ENCODE measurements around the gene CS.
"Not testable (repeated sequence)": the region's sequence is repeated elsewhere in the genome, so short reads cannot be mapped to it uniquely, and the experiment has no call there.

Gene CS

GRCh38 chr12:56317675-56318074, 17.5 kb upstream of the CS start:
- DNase-seq, result no peak

- peak; percentile 96 for DNase-seq
These were observed 15.7 kb upstream of the CS start, which contains the start of gene CNPY2 for GRCh38 chr12:56315622-56316473. CNPY2 (minus strand) TSS chr12:56315988; CDS start chr12:56315217, 771 bp downstream.

- no peak for DNase-seq
These were observed 15.1 kb upstream of the CS start for GRCh38 chr12:56315249-56315621.

- no peak for DNase-seq
These were observed 10.9 kb upstream of the CS start for GRCh38 chr12:56311003-56311402.

- no peak for DNase-seq
These were observed 8.6 kb upstream of the CS start for GRCh38 chr12:56308714-56309113.

- DNase-seq, result no peak
These were observed 7.3 kb upstream of the CS start for GRCh38 chr12:56307221-56307965.

GRCh38 chr12:56304872-56305590, 4.9 kb upstream of the CS start:
- no peak for DNase-seq

GRCh38 chr12:56304276-56304675, 4.1 kb upstream of the CS start:
- DNase-seq, result no peak

GRCh38 chr12:56300644-56301464, 724 bp upstream of the CS start:
- DNase-seq, result no peak

- peak; percentile 60 for DNase-seq
These were observed 750 bp downstream of the CS start for GRCh38 chr12:56299308-56299852.

GRCh38 chr12:56298828-56299227, 1.3 kb downstream of the CS start:
- DNase-seq, result no peak

GRCh38 chr12:56297400-56297799, 2.7 kb downstream of the CS start:
- DNase-seq, result peak; percentile 12

GRCh38 chr12:56296295-56296694, 3.8 kb downstream of the CS start:
- DNase-seq, result no peak

GRCh38 chr12:56293795-56294194, 6.3 kb downstream of the CS start:
- DNase-seq, result no peak

- DNase-seq, result no peak
These were observed 11.3 kb downstream of the CS start for GRCh38 chr12:56288705-56289387.

GRCh38 chr12:56286044-56286830, 13.9 kb downstream of the CS start:
- no peak for DNase-seq

- not testable (repeated sequence) for DNase-seq
These were observed 15.9 kb downstream of the CS start for GRCh38 chr12:56284263-56284662.

- DNase-seq, result no peak
These were observed 17.6 kb downstream of the CS start for GRCh38 chr12:56282579-56282978.

- DNase-seq, result no peak
These were observed 18.1 kb downstream of the CS start for GRCh38 chr12:56282030-56282429.

GRCh38 chr12:56280849-56281248, 19.3 kb downstream of the CS start:
- no peak for DNase-seq

GRCh38 chr12:56278905-56279304, 21.2 kb downstream of the CS start:
- DNase-seq, result no peak
